GM21390 (cell line): ENCODE measurements around the gene MRAS.

Experiments
- ATAC-seq: cut with Tn5 transposase; IDR thresholded peaks from one replicate; pipeline ENCODE4 v1.9.1; 2021; ENCODE audit not compliant: unreplicated experiment

Gene MRAS

DNA sequence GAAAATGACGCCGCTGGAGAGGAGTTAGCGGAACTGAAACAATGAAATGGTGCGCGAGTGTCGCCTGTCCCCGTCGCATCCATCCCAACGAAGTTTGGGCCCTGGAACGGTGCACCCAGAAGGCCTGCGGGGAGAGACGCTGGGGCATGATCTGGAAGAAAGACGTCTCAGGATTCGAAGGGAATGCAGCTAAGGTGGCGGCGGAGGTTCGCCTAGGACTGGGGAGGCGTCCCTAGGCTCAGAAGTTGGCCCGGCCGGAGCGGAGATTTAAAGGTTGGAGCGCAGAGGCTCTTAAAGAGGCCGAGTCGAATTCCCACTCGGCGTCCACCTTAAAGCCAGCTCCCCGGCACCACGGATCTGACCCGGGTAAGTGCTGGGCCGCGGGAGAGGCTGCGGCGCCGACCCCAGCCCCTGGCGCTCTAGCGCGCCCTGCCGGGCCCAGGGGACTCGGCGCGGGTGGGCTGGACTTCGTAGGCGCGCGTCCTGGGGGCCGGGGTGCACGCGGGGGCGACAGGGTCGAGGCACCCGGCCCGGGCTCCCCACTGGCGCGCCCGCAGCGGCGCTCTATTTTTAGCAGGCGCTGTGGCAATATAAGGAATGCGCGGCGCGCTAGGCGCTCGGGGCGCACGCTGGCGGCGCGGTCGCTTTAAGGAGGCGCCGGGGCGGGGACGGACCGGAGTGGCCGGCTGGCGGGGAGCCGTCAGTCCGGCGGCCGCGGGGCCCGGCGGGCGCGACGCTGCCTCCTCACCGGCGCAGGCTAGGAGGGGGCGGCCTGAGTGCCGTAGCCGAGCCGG lies at the start of gene MRAS:
MRAS (plus strand) TSS at position 620 of the 794 bp plus-strand sequence. CDS start 24,305 bp downstream, outside the sequence.
- no peak for ATAC-seq

DNA sequence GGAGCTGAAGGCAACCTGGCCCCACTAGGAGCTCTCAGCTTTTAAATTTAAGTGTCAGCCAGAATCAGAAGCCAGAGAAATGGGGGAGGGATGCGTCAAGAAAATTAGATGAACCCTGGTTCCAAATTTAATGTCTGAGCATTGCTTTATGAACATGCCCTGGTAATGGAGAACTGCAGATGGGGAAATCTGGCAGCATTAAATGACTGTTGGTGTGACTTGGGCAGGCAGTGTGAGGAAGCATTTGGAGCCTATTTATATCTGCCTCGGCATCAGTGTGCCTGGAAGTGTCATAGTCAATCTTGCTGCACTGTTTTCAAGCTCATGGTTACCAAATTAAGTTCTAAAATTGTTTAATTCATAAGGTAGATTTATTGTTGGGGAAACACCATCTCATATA lies 47.7 kb upstream of the MRAS start:
- ATAC-seq: no peak

DNA sequence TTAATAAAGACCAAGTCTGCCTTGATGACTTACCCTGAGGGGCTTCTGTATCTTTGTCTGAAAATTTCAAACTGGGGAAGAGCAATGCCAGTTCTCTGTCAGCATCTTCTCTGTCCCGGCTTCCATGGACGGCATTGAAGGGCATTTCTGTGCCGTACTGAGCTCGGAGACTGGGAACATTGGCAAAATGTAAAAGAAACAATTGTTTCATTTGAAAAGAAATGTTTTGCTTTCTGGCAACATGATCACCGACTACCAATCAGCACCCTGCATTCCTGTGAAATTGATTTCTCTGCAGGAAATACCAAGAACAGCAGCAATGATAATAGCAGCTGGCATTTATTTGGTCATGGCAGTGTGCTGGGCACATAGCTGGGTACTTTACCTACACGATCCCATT lies 44.9 kb upstream of the MRAS start:
- ATAC-seq: no peak

DNA sequence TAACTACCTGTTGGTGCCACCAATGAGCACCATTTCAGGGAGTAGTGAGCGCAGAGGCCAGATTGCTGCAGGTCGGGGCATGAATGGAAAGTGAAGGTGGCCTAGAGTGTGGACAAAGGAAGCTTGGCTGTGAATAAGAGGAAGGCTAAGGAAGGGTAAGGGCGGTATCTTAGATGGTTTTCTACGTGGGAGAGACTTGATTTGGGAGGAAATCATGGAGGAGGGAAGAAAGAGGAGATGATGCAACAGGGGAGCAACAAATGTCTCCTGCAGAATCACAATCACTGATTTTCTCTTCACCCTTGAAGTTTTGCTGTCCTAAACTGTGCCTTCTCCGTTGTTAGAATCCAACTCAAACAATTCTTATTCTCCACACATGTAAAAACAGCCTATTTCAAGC lies 40.5 kb upstream of the MRAS start:
- ATAC-seq: no peak

DNA sequence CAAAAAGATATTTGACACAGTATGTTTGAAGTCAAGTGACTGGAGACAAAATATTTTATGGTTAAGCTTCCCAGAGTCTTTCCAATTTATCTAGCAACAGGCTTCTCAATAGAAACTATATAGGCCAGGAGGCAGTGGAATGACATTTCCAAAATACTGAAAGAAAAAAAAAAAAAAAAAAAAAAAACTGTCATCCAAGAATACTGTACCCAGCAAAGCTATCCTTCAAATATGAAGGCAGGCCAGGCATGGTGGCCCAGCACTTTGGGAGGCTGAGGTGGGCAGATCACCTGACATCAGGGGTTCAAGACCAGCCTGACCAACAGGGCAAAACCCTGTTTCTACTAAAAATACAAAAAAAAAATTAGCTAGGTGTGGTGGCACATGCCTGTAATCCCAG lies 39.6 kb upstream of the MRAS start:
- ATAC-seq: no peak

DNA sequence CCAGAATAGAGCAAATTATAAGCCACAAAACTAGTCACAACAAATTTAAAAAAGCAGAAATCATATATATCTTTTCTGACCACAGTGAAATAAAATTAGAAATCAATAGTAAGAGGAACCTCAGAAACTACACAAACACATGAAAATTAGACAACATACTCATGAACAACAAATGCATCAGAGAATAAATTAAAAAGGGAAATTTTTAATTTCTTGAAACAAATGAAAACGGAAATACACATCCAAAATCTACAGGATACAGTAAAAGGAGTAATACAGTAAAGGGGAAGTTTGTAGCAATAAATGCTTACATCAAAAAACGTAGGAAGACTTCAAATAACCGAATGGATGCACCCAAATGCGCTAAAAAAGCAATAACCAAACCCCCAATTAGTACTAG lies 37.9 kb upstream of the MRAS start:
- ATAC-seq: no peak

DNA sequence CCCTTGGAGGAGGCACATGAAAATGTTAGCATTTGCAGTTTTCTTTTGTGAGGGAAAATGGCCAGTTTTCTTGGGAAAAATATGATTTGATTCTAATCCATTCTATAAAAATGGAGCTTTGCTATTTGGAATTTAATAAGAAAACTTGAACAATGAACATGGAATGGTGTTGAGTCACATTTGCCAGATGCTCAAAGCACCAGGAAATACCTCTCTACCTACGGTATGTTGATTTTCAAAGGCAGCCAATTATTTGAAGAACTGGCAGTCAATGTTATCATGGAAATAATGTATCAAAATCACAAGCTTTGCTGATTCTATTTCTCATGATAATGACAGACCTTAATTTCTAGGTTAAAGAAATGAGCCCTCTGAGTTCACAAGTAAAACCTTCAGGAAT lies 33.6 kb upstream of the MRAS start:
- no peak for ATAC-seq

DNA sequence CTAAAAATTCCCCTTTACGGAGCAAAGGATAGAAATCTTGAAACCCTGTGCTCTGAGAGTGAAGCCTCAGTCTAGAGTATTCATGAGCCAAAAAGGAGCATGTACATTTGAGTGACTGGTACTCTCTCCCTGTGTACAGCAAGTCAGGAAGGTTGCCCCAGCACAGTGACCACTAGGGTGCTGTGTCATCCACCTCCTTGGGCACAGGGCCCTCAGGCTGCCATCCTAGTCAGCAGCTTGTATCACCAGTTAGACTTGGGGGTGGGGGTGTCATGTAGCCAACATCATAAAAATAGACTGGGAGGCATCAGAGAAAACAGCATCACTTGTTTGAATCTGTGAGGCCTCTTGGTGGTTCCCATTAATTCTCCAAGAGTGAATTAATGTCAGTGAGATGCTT lies 30.7 kb upstream of the MRAS start:
- no peak for ATAC-seq

DNA sequence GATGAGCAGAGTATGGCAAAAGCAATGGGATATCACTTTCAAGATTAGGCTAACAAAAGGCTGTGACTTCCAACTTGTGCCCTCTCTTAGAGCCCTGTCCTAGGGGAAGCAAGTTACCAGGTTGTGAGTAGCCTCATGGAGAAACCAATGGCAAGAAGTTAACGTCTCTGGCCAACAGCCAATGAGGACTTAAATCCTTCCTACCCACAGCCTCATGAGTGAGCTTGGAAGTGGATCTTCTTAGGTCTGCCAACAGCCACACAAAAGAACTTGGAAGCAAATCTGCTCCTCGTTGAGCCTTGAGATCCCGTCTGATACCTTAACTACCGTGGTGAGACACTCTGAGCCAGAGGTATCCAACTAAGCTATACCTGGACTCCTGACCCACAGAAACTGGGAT lies 24.4 kb upstream of the MRAS start:
- ATAC-seq: no peak

DNA sequence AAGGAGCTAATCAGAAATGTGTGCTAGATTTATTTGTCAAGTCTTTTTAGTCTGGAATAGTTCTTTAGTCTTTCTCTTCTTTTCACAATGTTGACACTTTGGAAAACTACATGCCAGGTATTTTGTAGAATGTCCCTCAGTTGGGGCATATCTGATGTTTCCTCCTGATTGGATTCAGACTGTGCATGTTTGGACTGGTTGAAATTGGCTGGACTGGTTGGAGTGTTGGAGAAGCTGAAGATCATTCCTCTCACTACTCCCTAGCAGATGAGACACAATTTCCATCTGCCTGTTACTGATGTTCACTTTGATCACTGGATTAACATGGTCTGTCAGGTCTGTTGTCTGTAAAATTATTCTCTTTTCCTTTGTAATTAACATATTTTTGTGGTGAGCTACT lies 22.4 kb upstream of the MRAS start:
- ATAC-seq: no peak

DNA sequence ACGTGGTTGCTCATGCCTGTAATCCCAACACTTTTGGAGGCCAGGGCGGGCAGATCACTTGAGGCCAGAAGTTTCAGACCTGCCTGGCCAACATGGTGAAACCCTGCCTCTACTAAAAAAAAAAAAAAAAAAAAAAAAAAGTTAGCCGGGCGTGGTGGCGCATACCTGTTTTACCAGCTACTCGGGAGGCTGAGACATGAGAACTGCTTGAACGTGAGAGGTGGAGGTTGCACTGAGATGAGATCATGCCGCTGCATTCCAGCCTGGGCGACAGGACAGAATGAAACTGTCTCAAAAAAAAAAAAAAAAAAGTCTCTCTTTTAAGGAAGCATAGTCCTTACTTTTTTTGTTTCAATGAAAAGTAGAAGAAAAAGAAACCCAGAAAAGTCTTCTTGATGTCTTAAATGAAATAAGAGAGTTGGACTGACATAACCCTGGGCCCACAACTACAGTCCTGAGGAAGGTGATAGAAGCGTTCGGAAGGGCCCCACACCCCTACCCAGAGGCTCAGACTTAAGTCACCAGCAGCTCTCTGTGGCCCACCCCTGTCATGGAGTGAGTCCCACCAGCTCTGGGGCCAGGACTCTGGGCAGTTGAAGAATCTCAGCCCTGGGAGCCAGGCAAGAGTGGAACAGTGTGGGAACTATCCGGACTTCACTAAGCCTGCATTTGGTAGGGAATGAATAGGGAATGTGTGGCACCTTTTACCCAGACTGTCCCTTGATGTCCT lies 21.3 kb upstream of the MRAS start:
- no peak for ATAC-seq

DNA sequence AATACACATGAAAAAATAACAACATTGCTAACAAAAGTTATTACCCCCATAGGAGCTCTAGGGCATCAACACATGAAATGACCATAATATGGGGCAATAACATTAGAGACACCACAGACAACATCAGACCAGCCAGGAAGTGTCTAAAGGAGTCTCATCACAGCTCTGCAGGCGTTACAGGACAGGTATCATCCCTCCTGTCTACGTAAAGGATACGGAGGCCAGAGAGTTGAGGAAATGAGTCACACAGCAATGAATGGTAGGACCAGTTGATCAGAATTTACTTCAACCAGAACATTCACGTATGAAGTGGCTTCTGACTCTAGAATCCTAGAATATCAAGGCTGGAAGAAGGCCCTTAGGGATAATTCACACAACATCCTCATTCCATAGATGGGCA lies 20.5 kb upstream of the MRAS start:
- no peak for ATAC-seq

DNA sequence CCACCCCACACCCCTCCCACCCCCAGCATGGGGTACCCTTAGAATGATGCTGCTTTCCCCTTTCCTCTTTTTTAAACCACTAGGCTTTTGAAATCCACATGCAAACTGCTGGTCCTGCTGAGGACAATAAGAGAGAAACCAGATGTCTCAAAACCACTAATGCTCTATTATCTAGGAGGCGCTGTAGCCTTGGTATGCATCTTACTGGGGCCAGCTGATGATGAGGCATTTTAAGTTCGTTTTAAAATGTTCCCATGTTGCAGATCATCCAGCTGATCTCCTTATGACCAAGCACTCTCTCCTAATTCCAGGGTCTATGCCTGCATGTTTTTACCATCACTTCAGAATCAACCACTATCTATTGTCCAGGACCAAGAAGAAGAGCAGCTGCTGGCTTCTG lies 20.0 kb upstream of the MRAS start:
- ATAC-seq: no peak

DNA sequence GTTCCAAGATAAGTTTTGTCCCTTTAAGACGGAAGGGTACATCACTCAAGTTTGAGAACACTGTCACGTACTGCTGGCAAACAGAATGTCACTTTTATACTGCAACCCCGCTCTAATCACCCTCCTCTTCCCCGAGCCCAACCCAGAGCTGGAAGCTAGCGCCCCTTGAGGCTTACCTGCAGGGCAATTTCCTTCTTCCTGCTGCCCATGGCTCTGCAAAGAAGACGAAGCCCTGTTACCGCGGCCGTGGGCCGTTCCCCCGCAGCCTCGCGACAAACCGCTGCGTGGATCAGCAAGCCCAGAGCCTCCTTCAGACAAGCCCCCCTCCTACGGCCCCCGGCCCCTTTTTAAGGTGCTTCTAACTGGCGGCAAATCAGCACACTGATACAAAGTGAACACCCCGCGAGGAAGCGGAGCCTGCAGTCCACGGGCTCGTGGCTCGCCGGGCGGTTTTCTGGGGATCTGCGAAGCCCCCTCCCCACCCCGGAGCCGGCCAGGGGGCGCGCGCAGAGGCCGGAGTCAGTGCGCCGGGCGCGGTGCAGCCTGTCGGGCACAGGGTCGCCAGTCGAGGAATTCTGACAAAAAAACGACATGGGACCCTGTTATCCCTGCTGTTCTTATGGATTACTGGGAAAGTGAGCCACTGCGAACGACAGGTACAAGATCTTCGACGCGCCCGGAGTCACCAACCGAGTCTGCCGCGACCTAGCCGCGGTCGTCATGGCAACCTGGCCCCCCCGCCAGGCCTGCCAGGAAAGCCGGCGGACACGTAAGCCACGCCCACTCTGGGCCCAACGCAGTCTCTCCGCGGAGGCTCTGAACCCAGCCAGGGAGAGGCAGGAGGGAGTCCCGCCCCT lies 19.0 kb upstream of the MRAS start, which contains the start of gene NME9:
NME9 (minus strand) TSS at position 725 of the 857 bp plus-strand sequence; CDS start at position 209, 516 bp downstream.
- ATAC-seq: peak; percentile 76

DNA sequence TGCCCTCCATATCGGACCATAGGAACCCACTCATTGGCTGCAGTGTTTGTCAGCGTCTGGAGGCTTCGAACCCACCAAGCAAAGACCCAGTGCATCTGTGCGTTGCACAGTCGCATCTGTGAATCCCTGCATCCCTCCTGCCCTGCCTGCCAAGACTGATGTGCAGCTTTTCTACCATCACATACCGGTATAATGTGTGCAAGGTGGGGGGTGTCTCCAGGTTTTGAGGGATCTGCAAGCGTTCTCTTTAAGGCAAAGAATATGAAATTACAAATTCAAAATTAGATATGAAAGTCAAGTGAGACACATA lies 18.4 kb upstream of the MRAS start:
- ATAC-seq: no peak

DNA sequence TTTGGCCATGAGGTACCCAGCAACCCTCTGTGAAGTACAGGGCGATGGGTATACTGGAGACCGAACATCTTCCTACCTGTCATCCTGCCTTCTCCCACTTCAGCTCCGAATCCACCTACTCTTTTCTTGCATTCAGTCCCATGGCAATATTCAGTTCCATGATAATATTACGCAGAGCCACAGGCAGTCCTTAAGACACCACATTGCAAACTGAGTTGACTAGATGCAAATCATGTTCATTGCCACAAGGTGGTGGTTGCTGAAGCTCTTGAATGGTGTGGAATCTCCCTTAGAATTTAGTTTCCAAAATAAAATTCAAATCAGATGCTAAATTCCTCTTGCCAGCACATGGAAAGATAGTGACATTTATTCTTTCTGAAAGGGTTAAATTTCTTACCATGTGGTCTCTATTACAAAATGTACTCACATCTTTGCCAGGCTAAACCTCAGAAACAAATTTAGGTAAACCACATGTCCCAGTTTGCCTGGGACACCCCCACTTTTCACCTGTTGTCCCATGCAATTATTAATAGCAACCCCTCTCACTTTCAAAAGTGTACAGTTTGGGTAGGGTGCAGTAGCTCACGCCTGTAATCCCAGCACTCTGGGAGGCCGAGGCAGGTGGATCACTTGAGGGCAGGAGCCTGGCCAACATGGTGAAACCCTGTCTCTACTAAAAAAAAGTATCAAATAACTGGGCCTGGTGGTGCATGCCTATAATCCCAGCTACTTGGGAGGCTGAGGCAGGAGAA lies 17.1 kb upstream of the MRAS start:
- no peak for ATAC-seq

DNA sequence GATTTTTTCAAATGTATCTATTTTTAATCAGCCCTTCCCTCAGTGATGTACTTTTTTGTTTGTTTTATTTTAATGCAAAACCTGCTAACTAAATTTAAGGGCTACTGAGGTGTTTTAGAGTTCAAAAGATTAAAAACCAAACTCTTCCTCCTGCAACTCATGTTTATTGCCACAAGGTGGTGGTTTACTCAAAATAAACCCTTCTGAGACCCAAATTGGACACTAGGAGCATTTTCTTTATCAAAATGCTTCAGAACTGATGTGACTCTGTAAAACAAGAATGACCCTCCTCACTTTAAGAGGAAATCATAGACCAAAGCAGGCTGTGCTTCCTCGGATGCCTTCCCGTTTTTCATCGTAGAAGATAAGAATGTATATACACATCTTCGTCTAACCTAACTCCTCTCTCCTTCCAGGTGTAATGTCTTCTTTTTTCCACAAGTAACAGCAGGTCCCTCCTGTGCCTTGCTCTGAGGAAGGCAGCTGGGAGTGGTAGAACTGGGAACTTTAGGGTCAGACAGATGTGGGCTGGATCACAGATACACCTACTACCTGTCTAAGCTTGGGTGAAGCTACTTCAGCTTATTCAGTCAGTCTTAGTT lies 15.8 kb upstream of the MRAS start:
- ATAC-seq: no peak

DNA sequence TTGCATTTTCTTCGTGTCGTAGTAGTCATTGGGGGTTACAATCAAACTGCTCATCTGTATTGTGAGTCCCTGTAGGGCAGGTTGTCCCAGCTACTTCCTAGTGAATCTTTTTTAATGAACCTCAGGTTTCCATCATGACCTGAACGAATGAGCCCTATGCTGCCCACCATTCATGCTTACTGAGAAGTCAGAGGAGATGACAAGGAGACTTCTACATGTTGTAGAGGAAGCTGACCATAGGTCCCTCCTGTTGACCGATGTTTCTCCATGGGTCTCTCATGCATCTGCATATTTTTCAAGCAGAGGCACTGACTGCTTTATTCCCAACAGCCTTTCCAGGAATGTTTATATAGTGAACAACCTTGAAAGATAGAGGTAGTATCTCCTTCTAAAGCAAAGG lies 13.8 kb upstream of the MRAS start:
- ATAC-seq: no peak

DNA sequence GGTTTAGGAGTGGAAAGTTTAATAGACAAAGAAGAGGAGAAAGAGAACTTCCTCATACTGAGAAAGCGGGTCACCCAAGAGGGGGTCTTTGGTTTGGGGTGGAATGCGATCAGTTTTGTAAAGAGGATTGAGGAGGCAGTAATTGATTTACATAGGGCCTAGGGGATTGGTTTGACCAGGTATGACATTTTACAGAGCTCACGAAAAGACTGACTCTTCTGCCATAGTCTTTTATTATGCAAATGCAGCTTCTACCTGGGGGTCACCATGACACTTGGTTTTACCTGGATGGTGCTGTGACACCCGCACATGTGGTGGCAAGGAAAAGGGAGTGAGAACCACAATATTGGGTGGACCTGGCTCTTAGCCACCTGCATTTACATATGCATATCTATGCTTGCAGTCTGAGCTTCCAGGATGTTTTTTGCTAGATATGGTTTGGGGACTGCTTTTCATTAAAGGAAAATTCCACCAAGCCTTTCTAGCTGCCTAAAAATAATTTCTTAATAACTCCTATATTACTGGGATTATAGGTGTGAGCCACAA lies 11.9 kb upstream of the MRAS start:
- no peak for ATAC-seq

DNA sequence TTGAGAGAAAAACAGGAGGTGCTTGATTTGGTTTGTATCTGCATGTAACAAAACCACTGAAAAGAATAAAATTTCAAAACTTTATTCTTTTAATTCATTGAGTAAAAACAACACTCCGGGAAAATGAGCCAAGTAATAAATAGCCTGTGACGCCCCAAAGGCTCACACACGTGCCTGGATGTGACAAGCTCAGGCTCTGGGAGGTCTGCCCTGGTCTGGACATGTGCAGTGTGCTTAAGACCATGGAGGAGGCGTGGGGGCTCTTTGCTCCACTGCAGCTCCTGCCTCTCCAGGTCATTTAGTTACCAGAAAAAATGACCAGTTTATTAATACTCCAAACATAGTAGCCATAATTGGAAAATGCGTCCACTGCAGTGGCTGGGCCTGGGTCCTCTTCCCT lies 10.1 kb upstream of the MRAS start:
- no peak for ATAC-seq
